Measurements from ENCODE around the gene MALT1. TPM values are rescaled to one million over a fixed set of nuclear protein-coding genes. Genes with fewer than 3 reads are reported as not detected.

Gene MALT1
- total RNA-seq, 1 experiment from 2014 or later, result 19.6 TPM

DNA sequence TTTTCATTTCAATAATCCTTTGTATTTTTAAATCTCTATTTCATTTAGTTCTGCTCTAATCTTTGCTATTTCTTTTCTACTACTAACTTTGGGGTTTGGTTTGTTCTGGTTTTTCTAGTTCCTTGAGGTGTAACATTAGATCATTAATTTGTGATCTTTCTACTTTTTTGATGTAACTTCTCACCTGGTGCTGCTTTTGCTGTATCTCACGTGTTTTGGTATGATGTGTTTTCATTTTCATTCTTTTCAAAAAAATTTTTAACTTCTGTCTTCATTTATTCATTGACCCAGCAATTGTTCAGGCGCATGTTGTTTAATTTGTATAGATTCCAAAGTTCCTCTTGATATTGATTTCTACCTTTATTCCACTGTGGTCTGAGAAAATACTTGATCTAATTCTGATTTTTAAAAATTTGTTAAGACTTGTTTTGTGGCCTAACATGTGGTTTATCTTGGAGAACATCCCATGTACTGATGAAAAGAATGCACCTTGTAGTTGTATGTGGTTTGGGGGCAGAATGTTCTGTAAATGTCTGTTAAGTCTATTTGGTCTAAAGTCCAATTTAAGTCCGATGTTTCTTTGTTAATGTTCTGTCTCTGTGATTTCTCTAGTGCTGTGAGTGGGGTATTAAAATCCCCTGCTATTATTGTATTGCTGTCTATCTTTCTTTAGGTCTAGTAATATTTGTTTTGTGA is 17.3 kb upstream of the MALT1 start:
- intact Hi-C loops (cut with micrococcal nuclease; ENCODE audit: unreplicated experiment), result no loop called here
- no peak overlapping the region for H3K4me2 ChIP-seq

DNA sequence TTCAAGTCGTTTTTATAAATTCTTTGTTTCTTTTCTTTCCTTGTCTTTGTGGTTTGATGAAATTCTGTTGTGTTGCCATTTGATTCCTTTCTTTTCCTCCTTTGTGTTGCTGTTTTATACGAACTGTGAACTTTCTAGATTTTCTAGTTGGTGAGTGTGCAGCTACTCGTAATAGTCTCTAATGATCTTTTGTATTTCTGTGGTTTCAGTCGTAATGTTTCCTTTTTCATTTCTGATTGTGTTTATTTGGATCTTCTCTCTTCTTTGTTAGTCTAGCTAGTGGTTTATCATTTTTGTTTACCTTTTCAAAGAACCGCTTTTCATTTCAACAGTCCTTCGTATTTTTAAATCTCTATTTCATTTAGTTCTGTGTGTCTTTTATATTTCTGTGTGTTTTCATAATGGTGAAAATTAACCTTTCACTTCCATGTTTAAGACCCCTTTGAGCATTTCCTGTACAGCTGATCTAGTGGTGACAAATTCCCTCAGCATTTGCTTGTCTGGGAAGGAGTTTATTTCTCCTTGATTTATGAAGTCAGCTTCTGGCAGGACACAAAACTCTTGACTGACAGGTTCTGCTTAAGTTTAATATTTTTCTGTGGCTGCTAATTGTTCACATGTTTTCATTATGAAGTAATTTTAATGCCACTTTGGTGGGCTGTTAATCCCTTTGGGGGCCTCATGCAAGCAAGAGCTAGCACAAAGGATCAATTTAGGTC is 16.2 kb upstream of the MALT1 start:
- peaks cover 6% of the 10 kb centered on the region; the same call in 1 of the 2 replicates for H3K4me1 ChIP-seq (replicated peaks; ENCODE audit: insufficient read depth)
- DNase-seq, result no peak
- H3K9me2 ChIP-seq (ENCODE audit: insufficient read depth), result no peaks in the 10 kb centered on the region
- TF ChIP-seq, protein P1, sequence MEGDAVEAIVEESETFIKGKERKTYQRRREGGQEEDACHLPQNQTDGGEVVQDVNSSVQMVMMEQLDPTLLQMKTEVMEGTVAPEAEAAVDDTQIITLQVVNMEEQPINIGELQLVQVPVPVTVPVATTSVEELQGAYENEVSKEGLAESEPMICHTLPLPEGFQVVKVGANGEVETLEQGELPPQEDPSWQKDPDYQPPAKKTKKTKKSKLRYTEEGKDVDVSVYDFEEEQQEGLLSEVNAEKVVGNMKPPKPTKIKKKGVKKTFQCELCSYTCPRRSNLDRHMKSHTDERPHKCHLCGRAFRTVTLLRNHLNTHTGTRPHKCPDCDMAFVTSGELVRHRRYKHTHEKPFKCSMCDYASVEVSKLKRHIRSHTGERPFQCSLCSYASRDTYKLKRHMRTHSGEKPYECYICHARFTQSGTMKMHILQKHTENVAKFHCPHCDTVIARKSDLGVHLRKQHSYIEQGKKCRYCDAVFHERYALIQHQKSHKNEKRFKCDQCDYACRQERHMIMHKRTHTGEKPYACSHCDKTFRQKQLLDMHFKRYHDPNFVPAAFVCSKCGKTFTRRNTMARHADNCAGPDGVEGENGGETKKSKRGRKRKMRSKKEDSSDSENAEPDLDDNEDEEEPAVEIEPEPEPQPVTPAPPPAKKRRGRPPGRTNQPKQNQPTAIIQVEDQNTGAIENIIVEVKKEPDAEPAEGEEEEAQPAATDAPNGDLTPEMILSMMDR (conservative IDR thresholded peaks at IDR 0.05), result no peak
- no peak for TF ChIP-seq EZH2 (IDR thresholded peaks at IDR 0.05; ENCODE audit: low read depth)
- no peaks in the 10 kb centered on the region for H3K36me3 ChIP-seq (ENCODE audit: low read depth)
- H4K20me1 ChIP-seq (ENCODE audit: insufficient read depth), result no peaks in the 10 kb centered on the region
- H3K27ac ChIP-seq, result no peak overlapping the region
- no peak overlapping the region for H2AFZ ChIP-seq
- no TSS peak for BruUV-seq (replicated peaks)
- intact Hi-C loops (cut with micrococcal nuclease; ENCODE audit: unreplicated experiment), result no loop called here
- H3K4me3 ChIP-seq, result no peak overlapping the region
- H3K79me2 ChIP-seq (ENCODE audit: low read depth), result no peaks in the 10 kb centered on the region
- H3K27me3 ChIP-seq (ENCODE audit: insufficient read depth, low read depth), result no peaks in the 10 kb centered on the region
- H3K9me3 ChIP-seq (ENCODE audit: insufficient read depth, low read depth), result peaks cover 4% of the 10 kb centered on the region; the same call in 1 of the 2 replicates
- POLR2A ChIA-PET (ENCODE audit: unreplicated experiment), result no interaction called here
- CTCF ChIA-PET, result no interaction called here
- no peak overlapping the region for H3K4me2 ChIP-seq
- H3F3A ChIP-seq (ENCODE audit: insufficient read depth, low read depth), result no peaks in the 10 kb centered on the region

More for the DNA sequence above, 17.3 kb upstream of the MALT1 start:
- no TSS peak for BruUV-seq (replicated peaks)
- no peak overlapping the region for H3K4me3 ChIP-seq
- no peaks in the 10 kb centered on the region for H3K36me3 ChIP-seq (ENCODE audit: low read depth)
- no peaks in the 10 kb centered on the region for H3F3A ChIP-seq (ENCODE audit: insufficient read depth, low read depth)
- no peak overlapping the region for H3K27ac ChIP-seq
- no peaks in the 10 kb centered on the region for H4K20me1 ChIP-seq (ENCODE audit: insufficient read depth)
- POLR2A ChIA-PET (ENCODE audit: unreplicated experiment), result no interaction called here
- CTCF ChIA-PET, result no interaction called here
- H3K79me2 ChIP-seq (ENCODE audit: low read depth), result no peaks in the 10 kb centered on the region
- no peaks in the 10 kb centered on the region for H3K9me2 ChIP-seq (ENCODE audit: insufficient read depth)
- no peaks in the 10 kb centered on the region for H3K27me3 ChIP-seq (ENCODE audit: insufficient read depth, low read depth)
- no peak for TF ChIP-seq EZH2 (IDR thresholded peaks at IDR 0.05; ENCODE audit: low read depth)
- TF ChIP-seq, protein P1 (conservative IDR thresholded peaks at IDR 0.05), result no peak
- H3K4me1 ChIP-seq (replicated peaks; ENCODE audit: insufficient read depth), result peaks cover 6% of the 10 kb centered on the region; the same call in 1 of the 2 replicates
- H3K9me3 ChIP-seq (ENCODE audit: insufficient read depth, low read depth), result peaks cover 4% of the 10 kb centered on the region; the same call in 1 of the 2 replicates
- DNase-seq, result no peak
- no peak overlapping the region for H2AFZ ChIP-seq

DNA sequence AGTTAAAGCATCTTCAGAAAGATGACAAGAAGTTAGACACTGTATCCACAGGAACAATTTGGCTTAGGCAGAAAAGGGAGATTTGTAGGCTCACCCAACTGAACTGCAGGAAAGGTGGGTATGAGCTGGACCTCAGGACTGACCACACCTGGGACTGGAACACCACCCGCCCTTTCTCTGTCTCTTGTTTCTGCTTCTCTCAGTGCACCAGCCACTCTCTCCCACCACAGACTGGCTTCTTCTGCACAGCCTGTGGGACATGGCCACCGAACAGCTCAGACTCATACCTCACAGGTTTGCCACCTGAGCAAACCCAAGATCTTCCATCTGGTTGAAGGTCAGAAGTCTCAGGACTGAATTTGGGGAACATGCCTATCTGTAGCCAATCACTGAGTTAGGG is 14.2 kb upstream of the MALT1 start:
- TF ChIP-seq, protein P1 (conservative IDR thresholded peaks at IDR 0.05), result no peak
- no peak for TF ChIP-seq EZH2 (IDR thresholded peaks at IDR 0.05; ENCODE audit: low read depth)
- H3K27me3 ChIP-seq (ENCODE audit: insufficient read depth, low read depth), result no peaks in the 10 kb centered on the region
- H2AFZ ChIP-seq, result no peak overlapping the region
- intact Hi-C loops (cut with micrococcal nuclease; ENCODE audit: unreplicated experiment), result no loop called here
- no peaks in the 10 kb centered on the region for H3K9me2 ChIP-seq (ENCODE audit: insufficient read depth)
- no peak overlapping the region for H3K27ac ChIP-seq
- H3K4me3 ChIP-seq, result no peak overlapping the region
- H3K79me2 ChIP-seq (ENCODE audit: low read depth), result no peaks in the 10 kb centered on the region
- ChIA-PET POLR2A (ENCODE audit: unreplicated experiment) (no interaction called here), CTCF (no interaction called here)
- no peak for DNase-seq
- H4K20me1 ChIP-seq (ENCODE audit: insufficient read depth), result no peaks in the 10 kb centered on the region
- H3F3A ChIP-seq (ENCODE audit: insufficient read depth, low read depth), result no peaks in the 10 kb centered on the region
- no TSS peak for BruUV-seq (replicated peaks)
- no peak overlapping the region for H3K4me2 ChIP-seq
- H3K4me1 ChIP-seq (replicated peaks; ENCODE audit: insufficient read depth), result peaks cover 6% of the 10 kb centered on the region; the same call in 1 of the 2 replicates
- peaks cover 4% of the 10 kb centered on the region; the same call in 1 of the 2 replicates for H3K9me3 ChIP-seq (ENCODE audit: insufficient read depth, low read depth)
- H3K36me3 ChIP-seq (ENCODE audit: low read depth), result no peaks in the 10 kb centered on the region
